Neural cell (in vitro differentiated cells): ENCODE results near the gene RCC2. TPM values are rescaled to one million over a fixed set of nuclear protein-coding genes. Genes with fewer than 3 reads are reported as not detected.

Source experiments
- H2AFZ ChIP-seq: fragments of 200-600, 300-800 bp; sonication (generic), shearing (Covaris generic); 2 replicates; pipeline ENCODE4 v1.6.0; 2014; ENCODE audit warnings: low read depth, mild to moderate bottlenecking, antibody characterized with exemption, low read length, moderate library complexity
- H3F3A ChIP-seq: fragments of 200-600 bp; shearing (Covaris generic); 2 replicates; pipeline ENCODE4 v1.6.1; 2016; ENCODE audit warnings: mild to moderate bottlenecking, moderate library complexity, mixed read lengths, antibody characterized with exemption, low read length; ENCODE audit not compliant: insufficient read depth, poor library complexity, severe bottlenecking
- H3K27ac ChIP-seq: fragments of 200-600, 300-800 bp; sonication (generic), shearing (Covaris generic); 2 replicates; pipeline ENCODE4 v1.5.1; 2014; ENCODE audit warnings: mild to moderate bottlenecking, low read length, moderate library complexity
- H3K27me3 ChIP-seq: fragments of 300-800, 200-600 bp; sonication (generic), shearing (Covaris generic); 2 replicates; pipeline ENCODE4 v1.6.0; 2014; ENCODE audit warnings: mild to moderate bottlenecking, low read depth, low read length, moderate library complexity; ENCODE audit not compliant: insufficient read depth
- H3K36me3 ChIP-seq: fragments of 300-800, 200-600 bp; sonication (generic), shearing (Covaris generic); 2 replicates; pipeline ENCODE4 v1.5.1; 2014; ENCODE audit warnings: mild to moderate bottlenecking, antibody characterized with exemption, low read length, moderate library complexity; ENCODE audit not compliant: insufficient read depth
- H3K4me2 ChIP-seq: fragments of 300-800, 200-600 bp; sonication (generic), shearing (Covaris generic); 2 replicates; pipeline ENCODE4 v1.6.0; 2014; ENCODE audit warnings: mild to moderate bottlenecking, low read length
- H3K4me3 ChIP-seq: fragments of 300-800, 200-600 bp; sonication (generic), shearing (Covaris generic); 2 replicates; pipeline ENCODE4 v1.5.1; 2014; ENCODE audit warnings: mild to moderate bottlenecking, low read length, moderate library complexity
- H3K79me2 ChIP-seq: fragments of 200-600 bp; shearing (Covaris generic); replicated peaks from 2 replicates; pipeline ENCODE4 v1.6.0; 2014; ENCODE audit warnings: mild to moderate bottlenecking, low read length, moderate library complexity; ENCODE audit not compliant: insufficient read depth
- H3K9ac ChIP-seq: fragments of 300-800, 200-600 bp; sonication (generic), shearing (Covaris generic); 2 replicates; pipeline ENCODE4 v1.6.1; 2016; ENCODE audit warnings: mild to moderate bottlenecking, low read length, mixed read lengths
- H3K9me2 ChIP-seq: fragments of 200-600 bp; shearing (Covaris generic); 2 replicates; pipeline ENCODE4 v1.6.1; 2016; ENCODE audit warnings: mild to moderate bottlenecking, low read length, mixed read lengths; ENCODE audit not compliant: insufficient read depth
- H3K9me3 ChIP-seq: fragments of 200-600, 300-800 bp; sonication (generic), shearing (Covaris generic); 2 replicates; pipeline ENCODE4 v1.6.1; 2016; ENCODE audit warnings: mild to moderate bottlenecking, mixed run types, low read length, moderate library complexity, mixed read lengths
- H4K20me1 ChIP-seq: fragments of 200-600 bp; shearing (Covaris generic); 2 replicates; pipeline ENCODE4 v1.6.1; 2016; ENCODE audit warnings: mild to moderate bottlenecking, mixed run types; ENCODE audit not compliant: insufficient read depth
- EP300 ChIP-seq: fragments of 450-650 bp; conservative IDR thresholded peaks from 2 replicates; pipeline ENCODE4 v1.6.1; 2014; ENCODE audit warnings: antibody characterized with exemption, mild to moderate bottlenecking, moderate library complexity; ENCODE audit not compliant: poor library complexity, severe bottlenecking
- EZH2 ChIP-seq: fragments of 200-600, 300-800 bp; shearing (Covaris generic), sonication (generic); IDR thresholded peaks from 2 replicates; pipeline ENCODE4 v1.6.1; 2014; ENCODE audit warnings: antibody characterized with exemption, low read length, borderline replicate concordance, mild to moderate bottlenecking; ENCODE audit not compliant: insufficient read depth, poor library complexity, severe bottlenecking
- POLR2AphosphoS5 ChIP-seq: IDR thresholded peaks from 2 replicates; pipeline ENCODE4 v1.6.1; 2012
- RAD21 ChIP-seq: fragments of 450-650 bp; conservative IDR thresholded peaks from 2 replicates; pipeline ENCODE4 v1.6.1; 2014; ENCODE audit warnings: antibody characterized with exemption, mild to moderate bottlenecking, moderate library complexity
- TAF1 ChIP-seq: IDR thresholded peaks from 2 replicates; pipeline ENCODE4 v1.6.1; 2012; ENCODE audit warnings: low read depth
- polyA plus RNA-seq: library from polyadenylated mRNA; depleted of rRNA; stranded (reverse); fragments of >200 nt; gene quantifications from 2 replicates; pipeline ENCODE4 v1.2.3, GENCODE V29; 2014
- TF ChIP-seq, protein P1 (sequence below): fragments of 450-650 bp; IDR thresholded peaks from 2 replicates; pipeline ENCODE4 v1.5.1; 2014; ENCODE audit warnings: antibody characterized with exemption, mild to moderate bottlenecking, moderate library complexity; ENCODE audit not compliant: poor library complexity, severe bottlenecking
- TF ChIP-seq, protein P2 (sequence below): IDR thresholded peaks from 2 replicates; pipeline ENCODE4 v1.6.1; 2012; ENCODE audit warnings: borderline replicate concordance

Gene RCC2
- polyA plus RNA-seq, 1 donor from 2014 or later: 34.4 TPM

GRCh38 chr1:17437260-17437579 lies 2.3 kb downstream of the RCC2 start:
- no peak for TF ChIP-seq EP300
- TF ChIP-seq RAD21: no peak
- TF ChIP-seq TAF1: no peak
- TF ChIP-seq, protein P1, sequence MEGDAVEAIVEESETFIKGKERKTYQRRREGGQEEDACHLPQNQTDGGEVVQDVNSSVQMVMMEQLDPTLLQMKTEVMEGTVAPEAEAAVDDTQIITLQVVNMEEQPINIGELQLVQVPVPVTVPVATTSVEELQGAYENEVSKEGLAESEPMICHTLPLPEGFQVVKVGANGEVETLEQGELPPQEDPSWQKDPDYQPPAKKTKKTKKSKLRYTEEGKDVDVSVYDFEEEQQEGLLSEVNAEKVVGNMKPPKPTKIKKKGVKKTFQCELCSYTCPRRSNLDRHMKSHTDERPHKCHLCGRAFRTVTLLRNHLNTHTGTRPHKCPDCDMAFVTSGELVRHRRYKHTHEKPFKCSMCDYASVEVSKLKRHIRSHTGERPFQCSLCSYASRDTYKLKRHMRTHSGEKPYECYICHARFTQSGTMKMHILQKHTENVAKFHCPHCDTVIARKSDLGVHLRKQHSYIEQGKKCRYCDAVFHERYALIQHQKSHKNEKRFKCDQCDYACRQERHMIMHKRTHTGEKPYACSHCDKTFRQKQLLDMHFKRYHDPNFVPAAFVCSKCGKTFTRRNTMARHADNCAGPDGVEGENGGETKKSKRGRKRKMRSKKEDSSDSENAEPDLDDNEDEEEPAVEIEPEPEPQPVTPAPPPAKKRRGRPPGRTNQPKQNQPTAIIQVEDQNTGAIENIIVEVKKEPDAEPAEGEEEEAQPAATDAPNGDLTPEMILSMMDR: no peak
- TF ChIP-seq, protein P2, sequence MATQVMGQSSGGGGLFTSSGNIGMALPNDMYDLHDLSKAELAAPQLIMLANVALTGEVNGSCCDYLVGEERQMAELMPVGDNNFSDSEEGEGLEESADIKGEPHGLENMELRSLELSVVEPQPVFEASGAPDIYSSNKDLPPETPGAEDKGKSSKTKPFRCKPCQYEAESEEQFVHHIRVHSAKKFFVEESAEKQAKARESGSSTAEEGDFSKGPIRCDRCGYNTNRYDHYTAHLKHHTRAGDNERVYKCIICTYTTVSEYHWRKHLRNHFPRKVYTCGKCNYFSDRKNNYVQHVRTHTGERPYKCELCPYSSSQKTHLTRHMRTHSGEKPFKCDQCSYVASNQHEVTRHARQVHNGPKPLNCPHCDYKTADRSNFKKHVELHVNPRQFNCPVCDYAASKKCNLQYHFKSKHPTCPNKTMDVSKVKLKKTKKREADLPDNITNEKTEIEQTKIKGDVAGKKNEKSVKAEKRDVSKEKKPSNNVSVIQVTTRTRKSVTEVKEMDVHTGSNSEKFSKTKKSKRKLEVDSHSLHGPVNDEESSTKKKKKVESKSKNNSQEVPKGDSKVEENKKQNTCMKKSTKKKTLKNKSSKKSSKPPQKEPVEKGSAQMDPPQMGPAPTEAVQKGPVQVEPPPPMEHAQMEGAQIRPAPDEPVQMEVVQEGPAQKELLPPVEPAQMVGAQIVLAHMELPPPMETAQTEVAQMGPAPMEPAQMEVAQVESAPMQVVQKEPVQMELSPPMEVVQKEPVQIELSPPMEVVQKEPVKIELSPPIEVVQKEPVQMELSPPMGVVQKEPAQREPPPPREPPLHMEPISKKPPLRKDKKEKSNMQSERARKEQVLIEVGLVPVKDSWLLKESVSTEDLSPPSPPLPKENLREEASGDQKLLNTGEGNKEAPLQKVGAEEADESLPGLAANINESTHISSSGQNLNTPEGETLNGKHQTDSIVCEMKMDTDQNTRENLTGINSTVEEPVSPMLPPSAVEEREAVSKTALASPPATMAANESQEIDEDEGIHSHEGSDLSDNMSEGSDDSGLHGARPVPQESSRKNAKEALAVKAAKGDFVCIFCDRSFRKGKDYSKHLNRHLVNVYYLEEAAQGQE: no peak
- Histone ChIP-seq H4K20me1 (no peaks in the 10 kb centered on the region), H3K27me3 (peaks cover 11% of the 10 kb centered on the region), H3K36me3 (peaks cover 5% of the 10 kb centered on the region), H3K9me2 (no peaks in the 10 kb centered on the region), H3K4me3 (peak overlapping the region; percentile 70), H2AFZ (peak overlapping the region; percentile 51), H3K9me3 (no peaks in the 10 kb centered on the region), H3F3A (no peaks in the 10 kb centered on the region), H3K79me2 (peaks cover 53% of the 10 kb centered on the region), H3K4me2 (peak overlapping the region; percentile 52), H3K27ac (peak overlapping the region; percentile 58), H3K9ac (peak overlapping the region; percentile 83)

DNA sequence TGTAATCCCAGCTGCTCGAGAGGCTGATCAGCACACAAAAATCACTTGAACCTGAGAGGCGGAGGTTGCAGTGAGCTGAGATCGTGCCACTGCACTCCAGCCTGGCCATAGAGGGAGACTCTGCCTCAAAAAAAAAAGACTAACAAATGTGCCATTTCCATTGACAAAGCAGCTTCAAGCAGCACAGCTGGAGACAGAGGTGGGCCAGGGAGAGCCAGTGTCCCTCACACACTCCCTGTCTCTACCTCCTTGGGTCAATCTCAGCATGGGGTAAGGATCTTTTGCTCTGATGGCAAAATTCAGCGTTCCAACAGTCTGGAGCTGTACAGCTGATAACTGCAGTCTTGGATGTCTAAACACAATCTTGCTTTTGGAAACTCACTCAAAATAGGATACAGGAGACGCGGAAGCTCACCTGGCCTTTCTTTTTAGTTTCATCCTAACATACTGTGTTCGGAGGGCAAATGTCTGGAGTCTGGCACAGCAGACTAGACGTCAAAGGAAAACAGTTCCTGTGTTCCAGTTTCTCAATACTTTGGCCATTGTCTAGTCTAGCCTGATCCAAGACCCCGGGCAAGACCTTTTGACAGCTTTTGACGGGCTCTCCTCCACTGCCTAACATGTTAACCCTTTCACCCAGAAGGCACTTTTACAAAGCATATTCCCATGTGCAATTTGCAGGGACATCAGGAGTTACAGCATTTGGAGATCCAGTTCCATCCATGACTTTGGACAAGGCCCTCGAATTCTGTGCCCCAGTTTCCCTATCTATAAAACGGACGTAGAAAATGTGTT lies 2.9 kb downstream of the RCC2 start:
- TF ChIP-seq EZH2 (no peak), TAF1 (peak; percentile 10), POLR2AphosphoS5 (no peak)
- TF ChIP-seq, protein P1: no peak
- Histone ChIP-seq H3K9me3 (no peaks in the 10 kb centered on the region), H3K4me2 (peak overlapping the region; percentile 52), H3F3A (no peaks in the 10 kb centered on the region), H3K4me3 (peak overlapping the region; percentile 70), H4K20me1 (no peaks in the 10 kb centered on the region), H3K79me2 (peaks cover 57% of the 10 kb centered on the region), H2AFZ (no peak overlapping the region), H3K9ac (peak overlapping the region; percentile 83), H3K27ac (peak overlapping the region; percentile 58), H3K9me2 (no peaks in the 10 kb centered on the region), H3K27me3 (peaks cover 11% of the 10 kb centered on the region), H3K36me3 (peaks cover 5% of the 10 kb centered on the region)
